HT1080 (cell line): ENCODE measurements around the gene ARHGAP35. TPM values are rescaled to one million over a fixed set of nuclear protein-coding genes. Genes with fewer than 3 reads are reported as not detected.

Source experiments
- DNase-seq: peaks from one replicate; pipeline ENCODE4 v3.0.0-alpha.2; 2015; ENCODE audit warnings: low read depth
- total RNA-seq: library from RNA; depleted of rRNA; stranded (reverse); fragments of >200 nt; shearing (Covaris generic); gene quantifications from 2 replicates; pipeline ENCODE4 v1.2.3, GENCODE V29; 2014; rRNA removed

The ARHGAP35 gene
- total RNA-seq, 1 experiment from 2014 or later, result 23.3 TPM

- no peak for DNase-seq
These were observed 41.6 kb downstream of the ARHGAP35 start for GRCh38 chr19:46902402-46902766.

- no peak for DNase-seq
These were observed 42.7 kb downstream of the ARHGAP35 start for GRCh38 chr19:46903458-46903857.

GRCh38 chr19:46904114-46905060 lies 43.6 kb downstream of the ARHGAP35 start:
- DNase-seq, result no peak

- DNase-seq, result no peak
These were observed 45.4 kb downstream of the ARHGAP35 start for GRCh38 chr19:46906221-46906620.

GRCh38 chr19:46907880-46908279 lies 47.1 kb downstream of the ARHGAP35 start:
- DNase-seq, result no peak

- no peak for DNase-seq
These were observed 48.6 kb downstream of the ARHGAP35 start for GRCh38 chr19:46909356-46909755.

Other genes with a start within 250 kb of the ARHGAP35 start
- 1.7 and 1.8 TPM in 2 replicates for gene PTGIR, start 235.9 kb upstream of the ARHGAP35 start, total RNA-seq
- gene GNG8, start 224.8 kb upstream of the ARHGAP35 start, total RNA-seq, result not detected in 2 replicates
- 0.60 and 1.1 TPM in 2 replicates for gene DACT3, start 199.8 kb upstream of the ARHGAP35 start, total RNA-seq
- gene PRKD2, start 143.9 kb upstream of the ARHGAP35 start, total RNA-seq, result 13.3 and 19.1 TPM in 2 replicates
- gene FKRP, start 114.9 kb upstream of the ARHGAP35 start, total RNA-seq, result 20.2 and 21.7 TPM in 2 replicates
- 77.2 and 89.3 TPM in 2 replicates for gene STRN4, start 114.5 kb upstream of the ARHGAP35 start, total RNA-seq
- 215 and 227 TPM in 2 replicates for gene SLC1A5, start 72.4 kb upstream of the ARHGAP35 start, total RNA-seq
- 874 and 885 TPM in 2 replicates for gene AP2S1, start 10.2 kb upstream of the ARHGAP35 start, total RNA-seq
- gene NPAS1, start 158.8 kb downstream of the ARHGAP35 start, total RNA-seq, result not detected in 2 replicates
- 62.1 and 69.4 TPM in 2 replicates for gene TMEM160, start 187.6 kb downstream of the ARHGAP35 start, total RNA-seq